IMR-90 (cell line): Measurements from ENCODE around the gene SLC29A3. TPM values are rescaled to one million over a fixed set of nuclear protein-coding genes. Genes with fewer than 3 reads are reported as not detected.

ENCODE experiments used
- ATAC-seq: fragments of 200-7000 bp; cut with Tn5 transposase; 2 replicates; pipeline ENCODE4 v1.9.1; 2020; ENCODE audit warnings: low read depth, mild to moderate bottlenecking, moderate library complexity
- BruUV-seq: library from RNA; stranded (reverse); fragments of 400-500 nt; replicated peaks from 2 replicates; lab custom pipeline; 2021; lab: Mats Ljungman, UMichigan
- CTCF ChIA-PET: fragments of 300-600 bp; formaldehyde crosslinking; extraction: SDS; loops from one replicate; lab custom pipeline; 2021; ENCODE audit warnings: antibody characterized with exemption; lab: Yijun Ruan, JAX
- POLR2A ChIA-PET: fragments of 300-600 bp; sonication (Branson Sonifier 250); formaldehyde crosslinking; loops from one replicate; lab custom pipeline; 2022; ENCODE audit warnings: antibody characterized with exemption; ENCODE audit not compliant: unreplicated experiment; lab: Charles Lee
- DNase-seq: peaks from one replicate; pipeline ENCODE4 v3.0.0; 2013
- H2AFZ ChIP-seq: replicated peaks from 2 replicates; pipeline ENCODE3; 2013; ENCODE audit warnings: low read length, mild to moderate bottlenecking; ENCODE audit not compliant: poor library complexity
- H2AK5ac ChIP-seq: 2 replicates; pipeline ENCODE4 v1.6.1; 2013; ENCODE audit warnings: low read depth, low read length, inconsistent platforms
- H2AK9ac ChIP-seq: replicated peaks from 2 replicates; pipeline ENCODE3; 2013; ENCODE audit warnings: mild to moderate bottlenecking, low read depth, low read length, moderate library complexity; ENCODE audit not compliant: poor library complexity
- H2BK120ac ChIP-seq: 2 replicates; pipeline ENCODE4 v1.6.1; 2013; ENCODE audit warnings: low read depth, low read length, inconsistent platforms
- H2BK15ac ChIP-seq: 3 replicates; pipeline ENCODE4 v1.6.1; 2013; ENCODE audit warnings: low read depth, low read length, inconsistent platforms
- H2BK20ac ChIP-seq: 2 replicates; pipeline ENCODE4 v1.6.1; 2013; ENCODE audit warnings: low read depth, mild to moderate bottlenecking, inconsistent platforms, low read length, moderate library complexity
- H2BK5ac ChIP-seq: 2 replicates; pipeline ENCODE4 v1.6.1; 2013; ENCODE audit warnings: mild to moderate bottlenecking, low read depth, low read length, inconsistent platforms; ENCODE audit not compliant: poor library complexity, severe bottlenecking
- H3K14ac ChIP-seq: replicated peaks from 2 replicates; pipeline ENCODE4 v1.6.1; 2013; ENCODE audit warnings: low read depth, low read length, inconsistent platforms
- H3K18ac ChIP-seq: 2 replicates; pipeline ENCODE4 v1.6.1; 2013; ENCODE audit warnings: low read depth, low read length, control low read depth
- H3K23ac ChIP-seq: 2 replicates; pipeline ENCODE4 v1.6.1; 2013; ENCODE audit warnings: low read depth, low read length, inconsistent platforms
- H3K27ac ChIP-seq: 2 replicates; pipeline ENCODE4 v1.5.1; 2013; ENCODE audit warnings: mild to moderate bottlenecking, control low read depth, low read length; ENCODE audit not compliant: insufficient read depth
- H3K27me3 ChIP-seq: 2 replicates; pipeline ENCODE4 v1.6.1; 2013; ENCODE audit warnings: low read length; ENCODE audit not compliant: control insufficient read depth, insufficient read depth
- H3K36me3 ChIP-seq: 2 replicates; pipeline ENCODE4 v1.6.1; 2013; ENCODE audit warnings: low read length, mixed read lengths; ENCODE audit not compliant: control insufficient read depth, insufficient read depth
- H3K4ac ChIP-seq: 2 replicates; pipeline ENCODE4 v1.6.1; 2013; ENCODE audit warnings: low read depth, low read length, inconsistent platforms
- H3K4me1 ChIP-seq: 2 replicates; pipeline ENCODE4 v1.6.1; 2013; ENCODE audit warnings: low read length, mixed read lengths; ENCODE audit not compliant: control insufficient read depth, insufficient read depth
- H3K4me2 ChIP-seq: 2 replicates; pipeline ENCODE4 v1.6.1; 2013; ENCODE audit warnings: low read depth, mild to moderate bottlenecking, control low read depth, low read length, moderate library complexity
- H3K4me3 ChIP-seq: 2 replicates; pipeline ENCODE4 v1.5.1; 2013; ENCODE audit warnings: low read depth, mild to moderate bottlenecking, control low read depth, low read length, moderate library complexity; ENCODE audit not compliant: insufficient read depth
- H3K56ac ChIP-seq: 2 replicates; pipeline ENCODE4 v1.6.1; 2013; ENCODE audit warnings: low read length, inconsistent platforms; ENCODE audit not compliant: insufficient read depth; ENCODE audit errors: extremely low read depth
- H3K79me1 ChIP-seq, 2 experiments: 2 replicates each; pipeline ENCODE4 v1.6.1; 2013; ENCODE audit warnings: low read length in 2 of 2, inconsistent platforms in 1 of 2, low read depth in 1 of 2
- H3K9ac ChIP-seq: 2 replicates; pipeline ENCODE4 v1.6.1; 2013; ENCODE audit warnings: low read depth, low read length, control low read depth
- H3K9me1 ChIP-seq: 2 replicates; pipeline ENCODE4 v1.6.1; 2013; ENCODE audit warnings: low read length, inconsistent platforms; ENCODE audit not compliant: insufficient read depth
- H3K9me3 ChIP-seq: 2 replicates; pipeline ENCODE4 v1.6.1; 2013; ENCODE audit warnings: low read length; ENCODE audit not compliant: control insufficient read depth, insufficient read depth
- H4K20me1 ChIP-seq: 2 replicates; pipeline ENCODE4 v1.6.1; 2013; ENCODE audit warnings: low read length, inconsistent platforms; ENCODE audit not compliant: insufficient read depth
- H4K5ac ChIP-seq: 2 replicates; pipeline ENCODE4 v1.6.1; 2013; ENCODE audit warnings: mild to moderate bottlenecking, low read depth, low read length, control low read depth
- H4K8ac ChIP-seq, 2 experiments: 2 replicates each; pipeline ENCODE4 v1.6.1; 2013; ENCODE audit warnings: low read depth in 2 of 2, low read length in 2 of 2, control low read depth in 1 of 2, inconsistent platforms in 1 of 2
- H4K91ac ChIP-seq: 2 replicates; pipeline ENCODE4 v1.6.1; 2013; ENCODE audit warnings: low read depth, low read length, inconsistent platforms; ENCODE audit not compliant: insufficient read depth
- BHLHE40 ChIP-seq: fragments of 150-350 bp; IDR thresholded peaks from 2 replicates; pipeline ENCODE4 v1.6.1; 2016; ENCODE audit warnings: mild to moderate bottlenecking, low read depth, low read length
- CHD1 ChIP-seq: IDR thresholded peaks from 2 replicates; pipeline ENCODE4 v1.6.1; 2012; ENCODE audit warnings: low read depth, low read length, improper control_type of control experiment
- ELK1 ChIP-seq: fragments of 150-350 bp; IDR thresholded peaks from 2 replicates; pipeline ENCODE4 v1.6.1; 2016; ENCODE audit warnings: low read depth, mild to moderate bottlenecking, low read length, moderate library complexity, borderline replicate concordance
- FOS ChIP-seq: fragments of 150-350 bp; IDR thresholded peaks from 2 replicates; pipeline ENCODE4 v1.6.1; 2016; ENCODE audit warnings: low read depth, low read length
- MAZ ChIP-seq: IDR thresholded peaks from 2 replicates; pipeline ENCODE4 v1.6.1; 2012; ENCODE audit warnings: low read depth, mild to moderate bottlenecking, low read length, improper control_type of control experiment, moderate library complexity, borderline replicate concordance
- MXI1 ChIP-seq: IDR thresholded peaks from 2 replicates; pipeline ENCODE4 v1.6.1; 2012; ENCODE audit warnings: low read depth, mild to moderate bottlenecking, low read length, moderate library complexity, borderline replicate concordance
- NFE2L2 ChIP-seq: fragments of 150-350 bp; IDR thresholded peaks from 2 replicates; pipeline ENCODE4 v1.6.1; 2016; ENCODE audit warnings: low read depth, mild to moderate bottlenecking, low read length
- POLR2A ChIP-seq: IDR thresholded peaks from 2 replicates; pipeline ENCODE4 v1.6.1; 2012; ENCODE audit warnings: mild to moderate bottlenecking, low read depth, low read length
- RAD21 ChIP-seq: IDR thresholded peaks from 2 replicates; pipeline ENCODE4 v1.6.1; 2012; ENCODE audit warnings: low read length, improper control_type of control experiment
- RFX5 ChIP-seq: IDR thresholded peaks from 2 replicates; pipeline ENCODE4 v1.8.0; 2012; ENCODE audit warnings: low read depth, mild to moderate bottlenecking, low read length, moderate library complexity
- USF2 ChIP-seq: fragments of 150-350 bp; IDR thresholded peaks from 2 replicates; pipeline ENCODE4 v1.6.1; 2017; ENCODE audit warnings: mild to moderate bottlenecking, antibody characterized with exemption, low read length, low read depth
- WGBS, 2 experiments: methylation state at CpG; one replicate each; pipeline versions ENCODE4 v1.1.5 to v1.1.7; 2013; ENCODE audit warnings: missing lambda C conversion rate in 2 of 2; ENCODE audit not compliant: insufficient read length in 1 of 2; ENCODE audit errors: extremely low coverage in 2 of 2; 5-methylcytosine and 5-hydroxymethylcytosine counted together
- dilution Hi-C: fragments of 300-500 bp; cut with HindIII; formaldehyde crosslinking; loops from one replicate; pipeline ENCODE4 v1.14.3; 2018; ENCODE audit warnings: low sequenced_read_pairs; ENCODE audit not compliant: unreplicated experiment
- in situ Hi-C: fragments of 300-500 bp; cut with MboI; formaldehyde crosslinking; loops from 3 replicates; pipeline ENCODE4 v1.14.3; 2019; ENCODE audit warnings: low sequenced_read_pairs, inconsistent platforms, mixed read lengths
- intact Hi-C: fragments of 100-400 bp; cut with micrococcal nuclease; formaldehyde crosslinking; loops from 2 replicates; pipeline ENCODE4 v1.10.0; 2022
- polyA plus RNA-seq, 3 experiments: library from polyadenylated mRNA; depleted of rRNA; stranded (reverse); fragments of >200 nt; gene quantifications; 2 replicates each; pipeline ENCODE4 v1.2.3, GENCODE V29; 2012; ENCODE audit warnings: low replicate concordance in 1 of 3
- total RNA-seq: library from RNA; depleted of rRNA; stranded (reverse); fragments of >200 nt; gene quantifications from 2 replicates; pipeline ENCODE4 v1.2.3, GENCODE V29; 2012

SLC29A3 gene
- total and polyA plus RNA-seq, 2 of the 4 experiments (the other 2 are of a cell fraction), result 0.72 to 3.0 TPM

- Histone ChIP-seq H4K5ac (no peak overlapping the region; the same call in 1 of the 2 replicates), H3K23ac (no peak overlapping the region), H3K4ac (peak overlapping the region; percentile 55; the same call in 1 of the 2 replicates), H3K4me3 (no peak overlapping the region), H4K91ac (peak overlapping the region; percentile 48; the same call in 1 of the 2 replicates), H3K27me3 (no peaks in the 10 kb centered on the region), H3K14ac (no peak overlapping the region), H2AK9ac (peak overlapping the region; percentile 88), H3K9ac (no peak overlapping the region), H4K20me1 (peaks cover 6% of the 10 kb centered on the region; the same call in 1 of the 2 replicates), H2AFZ (peak overlapping the region; percentile 92), H2AK5ac (peak overlapping the region; percentile 61), H4K8ac (peak overlapping the region; percentile 35 to 78; a peak in 2 of 4 replicates), H2BK120ac (peak overlapping the region; percentile 29; the same call in 1 of the 2 replicates), H3K9me1 (0 out of 2 replicates have a peak, but pooled peaks cover 5% of the 10 kb centered on the region), H3K79me1 (peaks cover 0 to 10% of the 10 kb centered on the region in 2 experiments; a peak in 1 of 4 replicates), H3K18ac (no peak overlapping the region), H2BK20ac (no peak overlapping the region), H2BK5ac (no peak overlapping the region), H3K9me3 (no peaks in the 10 kb centered on the region), H3K4me2 (no peak overlapping the region), H3K56ac (no peak overlapping the region), H3K27ac (no peak overlapping the region), H2BK15ac (peak overlapping the region; percentile 47; the same call in 1 of the 3 replicates), H3K36me3 (no peaks in the 10 kb centered on the region), H3K4me1 (peaks cover 22% of the 10 kb centered on the region)
- no TSS peak for BruUV-seq
- no peak for TF ChIP-seq CHD1
- TF ChIP-seq RFX5, result no peak
- no peak for TF ChIP-seq ELK1
- TF ChIP-seq USF2, result no peak
- TF ChIP-seq MXI1, result no peak
- no peak for TF ChIP-seq BHLHE40
- no peak for TF ChIP-seq NFE2L2
- TF ChIP-seq POLR2A, result no peak
- TF ChIP-seq FOS, result no peak
- no peak for TF ChIP-seq MAZ
- no peak for TF ChIP-seq RAD21
- ChIA-PET CTCF (no interaction called here), POLR2A (no interaction called here)
- in situ Hi-C loops (no loop called here), dilution Hi-C loops (no loop called here), intact Hi-C loops (no loop called here)
- peak; percentile 33 for DNase-seq
- 89% methylated on average over 3 of the region's 14 CpGs; no CpG with 5 or more reads in 1 of the 2 experiments for WGBS, 2 experiments
- no peak for ATAC-seq
These were observed 47.4 kb upstream of the SLC29A3 start for GRCh38 chr10:71271662-71272055.
